HepG2 (cell line): ENCODE measurements around the gene TYMP. TPM values are rescaled to one million over a fixed set of nuclear protein-coding genes. Genes with fewer than 3 reads are reported as not detected.

Experiments used
- ADNP ChIP-seq: sonication (generic); formaldehyde crosslinking; IDR thresholded peaks from 2 replicates; pipeline ENCODE4 v1.4.0; 2020; ENCODE audit warnings: missing genetic modification reagents
- ETV5 ChIP-seq: IDR thresholded peaks from 2 replicates; pipeline ENCODE4 v1.6.1; 2018; ENCODE audit warnings: missing biosample characterization, missing genetic modification reagents, inconsistent platforms, borderline replicate concordance
- FOXA3 ChIP-seq: IDR thresholded peaks from 2 replicates; pipeline ENCODE4 v1.6.1; 2016; ENCODE audit warnings: missing genetic modification reagents, missing compliant biosample characterization
- HNRNPLL ChIP-seq: fragments of 200-400 bp; formaldehyde crosslinking; IDR thresholded peaks from 2 replicates; pipeline ENCODE4 v1.6.1; 2017; ENCODE audit warnings: mild to moderate bottlenecking, low read depth, low read length; ENCODE audit not compliant: poor library complexity, severe bottlenecking
- KDM4B ChIP-seq: sonication (generic); formaldehyde crosslinking; IDR thresholded peaks from 2 replicates; pipeline ENCODE4 v1.4.0; 2020; ENCODE audit warnings: missing genetic modification reagents
- KLF9 ChIP-seq: IDR thresholded peaks from 2 replicates; pipeline ENCODE4 v1.6.1; 2016; ENCODE audit warnings: low read depth
- MIER3 ChIP-seq: IDR thresholded peaks from 2 replicates; pipeline ENCODE4 v1.6.1; 2016; ENCODE audit warnings: missing compliant biosample characterization, borderline replicate concordance
- NAIF1 ChIP-seq: sonication (generic); formaldehyde crosslinking; IDR thresholded peaks from 2 replicates; pipeline ENCODE4 v1.5.0; 2020; ENCODE audit warnings: mild to moderate bottlenecking, missing genetic modification reagents, borderline replicate concordance
- POLR2A ChIP-seq, 2 experiments: IDR thresholded peaks; 2 replicates each; pipeline ENCODE4 v1.6.1; 2011; ENCODE audit warnings: low read depth in 2 of 2, low read length in 2 of 2, mild to moderate bottlenecking in 1 of 2, moderate library complexity in 1 of 2; ENCODE audit not compliant: insufficient read depth in 1 of 2
- RBFOX2 ChIP-seq: fragments of 200-400 bp; formaldehyde crosslinking; IDR thresholded peaks from 2 replicates; pipeline ENCODE4 v1.6.1; 2017; ENCODE audit warnings: low read depth, mild to moderate bottlenecking, low read length
- RORA ChIP-seq: sonication (generic); formaldehyde crosslinking; IDR thresholded peaks from 2 replicates; pipeline ENCODE4 v1.5.0; 2020; ENCODE audit warnings: mild to moderate bottlenecking, missing genetic modification reagents, moderate library complexity
- RXRA ChIP-seq: sonication (generic); formaldehyde crosslinking; IDR thresholded peaks from 2 replicates; pipeline ENCODE4 v1.5.1; 2020; ENCODE audit warnings: missing genetic modification reagents
- SAP130 ChIP-seq: IDR thresholded peaks from 2 replicates; pipeline ENCODE4 v1.6.1; 2016; ENCODE audit warnings: low read depth
- SMARCC2 ChIP-seq: fragments of 450-650 bp; IDR thresholded peaks from 2 replicates; pipeline ENCODE4 v1.6.1; 2017; ENCODE audit warnings: antibody characterized with exemption, mild to moderate bottlenecking
- SUZ12 ChIP-seq: fragments of 150-350 bp; IDR thresholded peaks from 2 replicates; pipeline ENCODE4 v1.6.1; 2014; ENCODE audit warnings: low read depth, low read length
- TERF1 ChIP-seq: sonication (generic); formaldehyde crosslinking; IDR thresholded peaks from 2 replicates; pipeline ENCODE4 v1.8.0; 2022; ENCODE audit warnings: mild to moderate bottlenecking, missing genetic modification reagents, moderate library complexity
- ZBTB3 ChIP-seq: sonication (generic); formaldehyde crosslinking; IDR thresholded peaks from 2 replicates; pipeline ENCODE4 v1.4.0; 2020; ENCODE audit warnings: low read depth, mild to moderate bottlenecking, moderate library complexity, missing genetic modification reagents, borderline replicate concordance
- ZBTB43 ChIP-seq: sonication (generic); formaldehyde crosslinking; conservative IDR thresholded peaks from 2 replicates; pipeline ENCODE4 v1.4.0; 2020; ENCODE audit warnings: missing genetic modification reagents
- ZC3H13 ChIP-seq: sonication (generic); formaldehyde crosslinking; IDR thresholded peaks from 2 replicates; pipeline ENCODE4 v1.8.1; 2023; ENCODE audit warnings: mild to moderate bottlenecking, missing genetic modification reagents, moderate library complexity
- ZEB1 ChIP-seq: IDR thresholded peaks from 2 replicates; pipeline ENCODE4 v1.6.1; 2012; ENCODE audit warnings: mild to moderate bottlenecking, low read depth, inconsistent platforms; ENCODE audit not compliant: insufficient replicate concordance
- ZFX ChIP-seq: sonication (generic); formaldehyde crosslinking; IDR thresholded peaks from 2 replicates; pipeline ENCODE4 v1.4.0; 2020; ENCODE audit warnings: mild to moderate bottlenecking, low read depth, missing genetic modification reagents, moderate library complexity
- ZNF256 ChIP-seq: sonication (generic); formaldehyde crosslinking; conservative IDR thresholded peaks from 2 replicates; pipeline ENCODE4 v1.4.0; 2020; ENCODE audit warnings: missing genetic modification reagents
- ZNF30 ChIP-seq: sonication (generic); formaldehyde crosslinking; IDR thresholded peaks from 2 replicates; pipeline ENCODE4 v1.5.0; 2020; ENCODE audit warnings: mild to moderate bottlenecking, missing genetic modification reagents
- ZNF530 ChIP-seq: sonication (generic); formaldehyde crosslinking; IDR thresholded peaks from 2 replicates; pipeline ENCODE4 v1.5.0; 2020; ENCODE audit warnings: low read depth, mild to moderate bottlenecking, missing genetic modification reagents
- ZNF552 ChIP-seq: sonication (generic); formaldehyde crosslinking; IDR thresholded peaks from 2 replicates; pipeline ENCODE4 v1.9.0; 2022; ENCODE audit warnings: missing genetic modification reagents, mild to moderate bottlenecking, borderline replicate concordance
- ZNF616 ChIP-seq: sonication (generic); formaldehyde crosslinking; IDR thresholded peaks from 2 replicates; pipeline ENCODE4 v1.5.0; 2020; ENCODE audit warnings: low read depth, mild to moderate bottlenecking, missing genetic modification reagents
- ZNF644 ChIP-seq: IDR thresholded peaks from 2 replicates; pipeline ENCODE4 v1.6.1; 2016; ENCODE audit warnings: low read depth
- ZNF672 ChIP-seq: sonication (generic); formaldehyde crosslinking; IDR thresholded peaks from 2 replicates; pipeline ENCODE4 v1.8.1; 2022; ENCODE audit warnings: missing genetic modification reagents
- ZSCAN12 ChIP-seq: sonication (generic); formaldehyde crosslinking; IDR thresholded peaks from 2 replicates; pipeline ENCODE4 v1.9.0; 2021; ENCODE audit warnings: mild to moderate bottlenecking, missing genetic modification reagents
- polyA plus RNA-seq, 8 experiments: library from polyadenylated mRNA; depleted of rRNA in 3 of 8; stranded (reverse) in 7 of 8; unstranded in 1 of 8; fragments of >200 nt; fragmentation: Illumina TruSeq in 4 of 8; extraction: Trizol in 4 of 8; gene quantifications; 2 replicates each; pipeline versions ENCODE4 v1.2.1 to v1.2.3, GENCODE V29; 2011 to 2016; ENCODE audit warnings: low read depth in 4 of 8, missing spikeins in 1 of 8, mixed read lengths in 1 of 8; ENCODE audit not compliant: insufficient read depth in 1 of 8
- total RNA-seq, 5 experiments: library from RNA; depleted of rRNA; stranded (reverse); fragments of >200 nt; fragmentation: Illumina TruSeq; extraction: Trizol; gene quantifications; 2 replicates each; pipeline ENCODE4 v1.2.3, GENCODE V29; 2016; ENCODE audit warnings: low read depth in 1 of 5
- TF ChIP-seq, protein P1 (sequence below): sonication (generic); formaldehyde crosslinking; IDR thresholded peaks from 2 replicates; pipeline ENCODE4 v1.4.0; 2020; ENCODE audit warnings: missing genetic modification reagents

The TYMP gene
- total and polyA plus RNA-seq, 2 of the 13 experiments (the other 11 are each of a cell fraction or from before 2014, with no cell fraction given), result 3.9 to 4.3 TPM

DNA sequence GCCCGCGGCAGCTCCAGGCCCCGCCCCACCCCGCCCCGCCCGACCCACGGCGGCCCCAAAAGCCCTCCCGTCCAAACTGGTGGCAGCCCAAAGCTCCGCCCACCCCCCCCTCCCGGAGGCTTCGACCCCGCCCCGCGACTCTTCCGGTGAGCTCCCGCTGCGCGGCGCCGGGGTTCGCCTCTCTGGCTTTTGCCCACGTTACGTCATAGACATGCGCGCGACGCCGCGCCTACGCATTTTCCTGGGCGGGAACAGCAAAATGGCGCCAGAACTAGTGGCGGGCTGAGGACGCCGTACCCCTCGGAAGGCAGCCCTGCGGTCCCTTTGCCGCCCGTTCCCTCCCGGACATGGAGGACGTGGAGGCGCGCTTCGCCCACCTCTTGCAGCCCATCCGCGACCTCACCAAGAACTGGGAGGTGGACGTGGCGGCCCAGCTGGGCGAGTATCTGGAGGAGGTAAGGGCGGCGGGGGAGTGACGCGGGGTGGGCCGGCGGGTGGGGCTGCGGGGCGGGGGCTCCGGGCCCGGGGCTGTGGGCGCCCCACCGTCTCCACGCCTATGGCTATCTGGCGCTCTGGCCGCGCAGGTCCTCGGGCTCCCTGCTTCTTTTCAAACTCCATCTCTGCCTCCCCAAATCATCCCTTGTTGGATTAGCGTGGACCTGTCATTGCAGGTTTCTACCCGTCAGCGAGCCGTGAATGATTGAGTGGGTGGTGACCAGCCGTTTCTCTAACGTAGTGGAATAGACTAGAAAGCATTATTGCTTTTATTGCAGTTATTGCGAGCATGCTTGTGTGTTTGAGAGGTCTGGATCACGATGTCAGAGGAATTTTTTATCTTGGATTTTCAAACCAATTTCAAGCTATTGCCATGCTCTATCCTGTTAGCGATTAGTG lies 21.6 kb downstream of the TYMP start, which contains the start of gene NCAPH2 (continued):
- TF ChIP-seq ZFX (peak; percentile 66), ZBTB3 (CRISPR knock-in tag) (no peak), FOXA3 (CRISPR knock-in tag) (peak; percentile 55), ETV5 (CRISPR knock-in tag) (peak; percentile 62), ZNF30 (no peak), ADNP (CRISPR knock-in tag) (no peak), ZNF256 (CRISPR knock-in tag) (no peak), POLR2A (IDR thresholded peaks at IDR 0.05; ENCODE audit: insufficient read depth in 1 of 2, low read depth in 2 of 2, low read length in 2 of 2) (peak; percentile 81 to 87), TERF1 (CRISPR knock-in tag) (no peak), KDM4B (CRISPR knock-in tag) (no peak), RXRA (CRISPR knock-in tag) (peak; percentile 66; the same call in 1 of the 2 replicates), ZNF644 (CRISPR knock-in tag) (no peak), ZNF616 (CRISPR knock-in tag) (no peak), ZEB1 (no peak), SAP130 (CRISPR knock-in tag) (peak; percentile 96), ZNF530 (CRISPR knock-in tag) (no peak), ZSCAN12 (CRISPR knock-in tag) (no peak), RBFOX2 (peak; percentile 79), SUZ12 (no peak), NAIF1 (no peak), ZC3H13 (0 out of 2 replicates have a peak, but pooled peaks have one; percentile 42), MIER3 (CRISPR knock-in tag) (0 out of 2 replicates have a peak, but pooled peaks have one; percentile 24), ZNF552 (CRISPR knock-in tag) (no peak), KLF9 (CRISPR knock-in tag) (no peak), HNRNPLL (peak; percentile 85), SMARCC2 (no peak), ZBTB43 (CRISPR knock-in tag) (no peak), ZNF672 (CRISPR knock-in tag) (no peak), RORA (CRISPR knock-in tag) (no peak)
- TF ChIP-seq, protein P1, sequence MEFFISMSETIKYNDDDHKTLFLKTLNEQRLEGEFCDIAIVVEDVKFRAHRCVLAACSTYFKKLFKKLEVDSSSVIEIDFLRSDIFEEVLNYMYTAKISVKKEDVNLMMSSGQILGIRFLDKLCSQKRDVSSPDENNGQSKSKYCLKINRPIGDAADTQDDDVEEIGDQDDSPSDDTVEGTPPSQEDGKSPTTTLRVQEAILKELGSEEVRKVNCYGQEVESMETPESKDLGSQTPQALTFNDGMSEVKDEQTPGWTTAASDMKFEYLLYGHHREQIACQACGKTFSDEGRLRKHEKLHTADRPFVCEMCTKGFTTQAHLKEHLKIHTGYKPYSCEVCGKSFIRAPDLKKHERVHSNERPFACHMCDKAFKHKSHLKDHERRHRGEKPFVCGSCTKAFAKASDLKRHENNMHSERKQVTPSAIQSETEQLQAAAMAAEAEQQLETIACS (CRISPR knock-in tag), result peak; percentile 53; the same call in 1 of the 2 replicates
